HG02840 (cell line): Measurements from ENCODE around the gene S100A14.

Experiments
- ATAC-seq: cut with Tn5 transposase; IDR thresholded peaks from one replicate; pipeline ENCODE4 v1.9.1; 2021; ENCODE audit warnings: mild to moderate bottlenecking, moderate library complexity, moderate number of reproducible peaks; ENCODE audit not compliant: unreplicated experiment, low FRiP score

Gene S100A14

GRCh38 chr1:153616144-153616916 is at the start of gene S100A14:
Gene S100A14 (minus strand): TSS chr1:153616325. CDS start chr1:153615858, 467 bp downstream.
- no peak for ATAC-seq

GRCh38 chr1:153663211-153663610 is 47.1 kb upstream of the S100A14 start:
- ATAC-seq = no peak

GRCh38 chr1:153662269-153662668 is 46.1 kb upstream of the S100A14 start:
- no peak for ATAC-seq

- ATAC-seq = no peak
Observed at GRCh38 chr1:153661111-153661708, 45.1 kb upstream of the S100A14 start.

GRCh38 chr1:153659656-153660055 is 43.5 kb upstream of the S100A14 start:
- no peak for ATAC-seq

- no peak for ATAC-seq
Observed at GRCh38 chr1:153659175-153659534, 43.0 kb upstream of the S100A14 start.

- peak; percentile 87 for ATAC-seq
Observed at GRCh38 chr1:153658400-153659174, 42.5 kb upstream of the S100A14 start, which contains the start of gene SNAPIN. Gene SNAPIN (plus strand): TSS chr1:153658703. CDS start chr1:153658744, 41 bp downstream.

GRCh38 chr1:153655333-153655732 is 39.2 kb upstream of the S100A14 start:
- no peak for ATAC-seq

- ATAC-seq = no peak
Observed at GRCh38 chr1:153652805-153653500, 36.8 kb upstream of the S100A14 start.

- no peak for ATAC-seq
Observed at GRCh38 chr1:153651771-153652170, 35.6 kb upstream of the S100A14 start.

GRCh38 chr1:153649863-153650235 is 33.7 kb upstream of the S100A14 start:
- ATAC-seq = no peak

- no peak for ATAC-seq
Observed at GRCh38 chr1:153649137-153649862, 33.2 kb upstream of the S100A14 start.

- no peak for ATAC-seq
Observed at GRCh38 chr1:153648000-153648643, 32.0 kb upstream of the S100A14 start.

- no peak for ATAC-seq
Observed at GRCh38 chr1:153647346-153647714, 31.2 kb upstream of the S100A14 start.

- ATAC-seq = no peak
Observed at GRCh38 chr1:153646672-153647345, 30.7 kb upstream of the S100A14 start.

- no peak for ATAC-seq
Observed at GRCh38 chr1:153643816-153644215, 27.7 kb upstream of the S100A14 start.

- no peak for ATAC-seq
Observed at GRCh38 chr1:153643100-153643499, 27.0 kb upstream of the S100A14 start.

GRCh38 chr1:153642161-153642560 is 26.0 kb upstream of the S100A14 start:
- no peak for ATAC-seq

- ATAC-seq = no peak
Observed at GRCh38 chr1:153640861-153641260, 24.7 kb upstream of the S100A14 start.
